Aorta (tissue), 5 donors: ENCODE data around the gene CXCL11. TPM values are rescaled to one million over a fixed set of nuclear protein-coding genes. Genes with fewer than 3 reads are reported as not detected.

Source experiments
- ATAC-seq: fragments of 200-7000 bp; cut with Tn5 transposase; one replicate; pipeline ENCODE4 v1.9.1; 2022; ENCODE audit warnings: moderate library complexity; ENCODE audit not compliant: low FRiP score
- DNase-seq, 2 donors: peaks; one replicate each; pipeline ENCODE4 v3.0.0-alpha.2; 2020
- H3K27ac ChIP-seq, 2 donors: one replicate each; pipeline ENCODE4 v1.5.1; 2013; ENCODE audit warnings: low read length in 2 of 2, mild to moderate bottlenecking in 2 of 2, moderate library complexity in 2 of 2, control low read depth in 1 of 2, inconsistent platforms in 1 of 2, low read depth in 1 of 2
- H3K27me3 ChIP-seq, 2 donors: one replicate each; pipeline ENCODE4 v1.6.1; 2013; ENCODE audit warnings: control low read depth in 1 of 2, low read length in 1 of 2, mild to moderate bottlenecking in 1 of 2, moderate library complexity in 1 of 2; ENCODE audit not compliant: insufficient read depth in 2 of 2, control insufficient read depth in 1 of 2
- H3K36me3 ChIP-seq, 2 donors: one replicate each; pipeline ENCODE4 v1.6.1; 2013; ENCODE audit warnings: control low read depth in 1 of 2, low read length in 1 of 2, mild to moderate bottlenecking in 1 of 2; ENCODE audit not compliant: insufficient read depth in 2 of 2, control insufficient read depth in 1 of 2
- H3K4me1 ChIP-seq, 2 donors: one replicate each; pipeline ENCODE4 v1.6.1; 2013; ENCODE audit warnings: low read length in 2 of 2, control low read depth in 1 of 2, mild to moderate bottlenecking in 1 of 2, moderate library complexity in 1 of 2; ENCODE audit not compliant: insufficient read depth in 2 of 2, control insufficient read depth in 1 of 2
- H3K4me3 ChIP-seq, 2 donors: one replicate each; pipeline ENCODE4 v1.5.1; 2013; ENCODE audit warnings: low read length in 2 of 2, control low read depth in 1 of 2, mild to moderate bottlenecking in 1 of 2
- H3K9me3 ChIP-seq: one replicate; pipeline ENCODE4 v1.6.1; 2013; ENCODE audit warnings: mild to moderate bottlenecking, low read length; ENCODE audit not compliant: control insufficient read depth
- WGBS, 2 donors: extraction: QIAGEN DNeasy Blood & Tissue Kit; methylation state at CpG; one replicate each; pipeline ENCODE4 v1.1.7; 2013; 5-methylcytosine and 5-hydroxymethylcytosine counted together
- intact Hi-C, 2 donors: fragments of 100-400 bp; cut with DNase I; formaldehyde crosslinking; loops; one replicate each; pipeline versions ENCODE4 v1.14.2 to v1.15.0; 2022
- polyA plus RNA-seq, 2 donors: library from polyadenylated mRNA; stranded (reverse); fragments of 200-250 nt; gene quantifications; one replicate each; pipeline ENCODE4 v1.2.3, GENCODE V29; 2013
- total RNA-seq, 2 donors: library from RNA; stranded (reverse); fragmentation: NEBNext Ultra II Directional; extraction: Animal tissue kit (Norgen Biotek cat#: 25700); gene quantifications; one replicate each; pipeline ENCODE4 v1.2.1, GENCODE V29; 2021
- donor health status: healthy with polysubstance abuse.
- donor health status: Bipolar disorder and iron deficiency.
- donor health status: DM: no; HTN: no; CAD: no.
- donor health status: DM: no; HTN: no; CAD: no.
- donor health status: DM: yes; HTN: yes; CAD: no.

The CXCL11 gene
- total and polyA plus RNA-seq, 4 donors: 0.23 to 2.3 (median 0.45) TPM

- Histone ChIP-seq H3K4me3 (no peak overlapping the region), H3K36me3 (no peaks in the 10 kb centered on the region), H3K9me3 (no peaks in the 10 kb centered on the region), H3K4me1 (no peaks in the 10 kb centered on the region), H3K27ac (no peak overlapping the region), H3K27me3 (no peaks in the 10 kb centered on the region)
- DNase-seq (no peak), ATAC-seq (no peak)
- intact Hi-C loops: loop anchor here in 1 of 2 donors (2.0 kb wide), 1 partner anchor 70 kb away; no protein-coding TSS in a partner anchor
- WGBS, 2 donors: 41 to 56% methylated on average over 3 of the region's 3 CpGs
These were observed 30.7 kb upstream of the CXCL11 start for GRCh38 chr4:76066546-76066945.

- Histone ChIP-seq H3K4me3 (no peak overlapping the region), H3K27ac (no peak overlapping the region)
- WGBS, 2 donors: 42 to 50% methylated on average over 1 of the region's 1 CpG
These were observed 26.1 kb upstream of the CXCL11 start for GRCh38 chr4:76061982-76062381.

GRCh38 chr4:76061421-76061820, 25.6 kb upstream of the CXCL11 start:
- 44 to 60% methylated on average over 1 of the region's 1 CpG for WGBS, 2 donors
- H3K4me3 ChIP-seq: no peak overlapping the region
- H3K36me3 ChIP-seq: no peaks in the 10 kb centered on the region
- DNase-seq (no peak), ATAC-seq (no peak)
- H3K27me3 ChIP-seq: no peaks in the 10 kb centered on the region
- H3K27ac ChIP-seq: no peak overlapping the region
- no peaks in the 10 kb centered on the region for H3K4me1 ChIP-seq
- H3K9me3 ChIP-seq: no peaks in the 10 kb centered on the region
- intact Hi-C loops: no loop called here

More at GRCh38 chr4:76061982-76062381, 26.1 kb upstream of the CXCL11 start:
- H3K27me3 ChIP-seq: no peaks in the 10 kb centered on the region
- intact Hi-C loops: no loop called here
- H3K9me3 ChIP-seq: no peaks in the 10 kb centered on the region
- H3K36me3 ChIP-seq: no peaks in the 10 kb centered on the region
- no peak for ATAC-seq
- no peak for DNase-seq
- no peaks in the 10 kb centered on the region for H3K4me1 ChIP-seq

GRCh38 chr4:76060506-76060905, 24.6 kb upstream of the CXCL11 start:
- H3K27ac ChIP-seq: no peak overlapping the region
- DNase-seq (no peak), ATAC-seq (no peak)
- H3K36me3 ChIP-seq: no peaks in the 10 kb centered on the region
- no peaks in the 10 kb centered on the region for H3K4me1 ChIP-seq
- no peaks in the 10 kb centered on the region for H3K9me3 ChIP-seq
- intact Hi-C loops: no loop called here
- no peaks in the 10 kb centered on the region for H3K27me3 ChIP-seq
- no peak overlapping the region for H3K4me3 ChIP-seq

GRCh38 chr4:76059750-76060149, 23.9 kb upstream of the CXCL11 start:
- no peak for ATAC-seq
- WGBS, 2 donors: 73 to 88% methylated on average over 1 of the region's 1 CpG
- intact Hi-C loops: no loop called here

GRCh38 chr4:76058888-76059426, 23.1 kb upstream of the CXCL11 start:
- Histone ChIP-seq H3K9me3 (no peaks in the 10 kb centered on the region), H3K36me3 (no peaks in the 10 kb centered on the region), H3K4me1 (no peaks in the 10 kb centered on the region), H3K27ac (no peak overlapping the region), H3K27me3 (no peaks in the 10 kb centered on the region), H3K4me3 (no peak overlapping the region)
- no peak for DNase-seq
- WGBS, 2 donors: 41 to 47% methylated on average over 3 of the region's 3 CpGs
- intact Hi-C loops: no loop called here
- ATAC-seq: no peak

More at GRCh38 chr4:76059750-76060149, 23.9 kb upstream of the CXCL11 start:
- Histone ChIP-seq H3K27me3 (no peaks in the 10 kb centered on the region), H3K4me1 (no peaks in the 10 kb centered on the region), H3K9me3 (no peaks in the 10 kb centered on the region), H3K27ac (no peak overlapping the region), H3K4me3 (no peak overlapping the region), H3K36me3 (no peaks in the 10 kb centered on the region)
- no peak for DNase-seq

GRCh38 chr4:76058302-76058701, 22.4 kb upstream of the CXCL11 start:
- no peaks in the 10 kb centered on the region for H3K4me1 ChIP-seq
- no peaks in the 10 kb centered on the region for H3K9me3 ChIP-seq
- DNase-seq (no peak), ATAC-seq (no peak)
- intact Hi-C loops: no loop called here
- no peak overlapping the region for H3K27ac ChIP-seq
- H3K36me3 ChIP-seq: no peaks in the 10 kb centered on the region
- no peaks in the 10 kb centered on the region for H3K27me3 ChIP-seq
- H3K4me3 ChIP-seq: no peak overlapping the region

GRCh38 chr4:76055421-76055820, 19.6 kb upstream of the CXCL11 start:
- intact Hi-C loops: no loop called here
- Histone ChIP-seq H3K4me3 (no peak overlapping the region), H3K27ac (no peak overlapping the region), H3K9me3 (no peaks in the 10 kb centered on the region), H3K27me3 (no peaks in the 10 kb centered on the region), H3K4me1 (no peaks in the 10 kb centered on the region), H3K36me3 (no peaks in the 10 kb centered on the region)
- DNase-seq (no peak), ATAC-seq (no peak)
- WGBS, 2 donors: 20 to 35% methylated on average over 2 of the region's 2 CpGs

- intact Hi-C loops: no loop called here
- no peak for ATAC-seq
- H3K27me3 ChIP-seq: no peaks in the 10 kb centered on the region
- no peaks in the 10 kb centered on the region for H3K9me3 ChIP-seq
- no peak for DNase-seq
- no peak overlapping the region for H3K27ac ChIP-seq
- no peaks in the 10 kb centered on the region for H3K36me3 ChIP-seq
- no peak overlapping the region for H3K4me3 ChIP-seq
- no peaks in the 10 kb centered on the region for H3K4me1 ChIP-seq
- WGBS, 2 donors: 63 to 68% methylated on average over 2 of the region's 2 CpGs
These were observed 19.1 kb upstream of the CXCL11 start for GRCh38 chr4:76055016-76055415.
